Adipose tissue (tissue), 3 donors: ENCODE measurements around the gene EMC6. TPM values are rescaled to one million over a fixed set of nuclear protein-coding genes. Genes with fewer than 3 reads are reported as not detected.

ENCODE experiments used
- H3K27ac ChIP-seq: one replicate; pipeline ENCODE4 v1.5.1; 2013; ENCODE audit warnings: low read depth, low read length
- WGBS, 3 donors: extraction: QIAGEN DNeasy Blood & Tissue Kit; methylation state at CpG; one replicate each; pipeline ENCODE4 v1.1.7; 2013; 5-methylcytosine and 5-hydroxymethylcytosine counted together
- polyA plus RNA-seq, 3 donors: library from polyadenylated mRNA; stranded (reverse); fragments of 200-250 nt; gene quantifications; one replicate each; pipeline ENCODE4 v1.2.3, GENCODE V29; 2013
- donor health status: healthy with polysubstance abuse.
- donor health status: Bipolar disorder and iron deficiency.
- donor health status: healthy.

Gene EMC6
- polyA plus RNA-seq, 3 donors = 47.2 to 77.4 (median 47.5) TPM

GRCh38 chr17:3647769-3648555 is 20.6 kb upstream of the EMC6 start:
- no peak overlapping the region for H3K27ac ChIP-seq
- WGBS, 3 donors = 56 to 65% (median 59%) methylated on average over 20 of the region's 20 CpGs

- H3K27ac ChIP-seq = no peak overlapping the region
- 90 to 92% (median 91%) methylated on average over 8 to 11 of the region's 11 CpGs for WGBS, 3 donors
Measured at GRCh38 chr17:3655766-3656165, 12.8 kb upstream of the EMC6 start.

GRCh38 chr17:3656353-3656752 is 12.3 kb upstream of the EMC6 start:
- 86 to 91% (median 91%) methylated on average over 14 to 16 of the region's 16 CpGs for WGBS, 3 donors
- no peak overlapping the region for H3K27ac ChIP-seq

GRCh38 chr17:3656755-3657587 is 11.6 kb upstream of the EMC6 start:
- no peak overlapping the region for H3K27ac ChIP-seq
- 84 to 88% (median 86%) methylated on average over 15 to 16 of the region's 16 CpGs for WGBS, 3 donors

GRCh38 chr17:3657588-3657869 is 11.1 kb upstream of the EMC6 start:
- H3K27ac ChIP-seq = no peak overlapping the region
- 87 to 92% (median 87%) methylated on average over 7 of the region's 7 CpGs for WGBS, 3 donors

GRCh38 chr17:3657874-3658783 is 10.5 kb upstream of the EMC6 start:
- no peak overlapping the region for H3K27ac ChIP-seq
- 84 to 89% (median 87%) methylated on average over 42 of the region's 42 CpGs for WGBS, 3 donors

- 48 to 75% (median 67%) methylated on average over 22 of the region's 22 CpGs for WGBS, 3 donors
- no peak overlapping the region for H3K27ac ChIP-seq
Measured at GRCh38 chr17:3658784-3659449, 9.7 kb upstream of the EMC6 start.

GRCh38 chr17:3659541-3660111 is 9.0 kb upstream of the EMC6 start:
- peak overlapping the region; percentile 51 for H3K27ac ChIP-seq
- WGBS, 3 donors = 54 to 69% (median 65%) methylated on average over 22 of the region's 22 CpGs

GRCh38 chr17:3660311-3660891 is 8.2 kb upstream of the EMC6 start:
- 82 to 93% (median 87%) methylated on average over 23 of the region's 23 CpGs for WGBS, 3 donors

GRCh38 chr17:3663102-3664011 is 5.3 kb upstream of the EMC6 start:
- 86 to 88% (median 87%) methylated on average over 32 to 33 of the region's 33 CpGs for WGBS, 3 donors
- no peak overlapping the region for H3K27ac ChIP-seq

More at GRCh38 chr17:3660311-3660891, 8.2 kb upstream of the EMC6 start:
- no peak overlapping the region for H3K27ac ChIP-seq

GRCh38 chr17:3665834-3666233 is 2.8 kb upstream of the EMC6 start:
- 74 to 76% (median 76%) methylated on average over 5 of the region's 5 CpGs for WGBS, 3 donors
- no peak overlapping the region for H3K27ac ChIP-seq

GRCh38 chr17:3666516-3666915 is 2.1 kb upstream of the EMC6 start:
- no peak overlapping the region for H3K27ac ChIP-seq
- 80 to 85% (median 82%) methylated on average over 6 of the region's 6 CpGs for WGBS, 3 donors

- H3K27ac ChIP-seq = peak overlapping the region; percentile 75
Measured at GRCh38 chr17:3667366-3668278, 990 bp upstream of the EMC6 start.

GRCh38 chr17:3669085-3669347 is 404 bp downstream of the EMC6 start:
- no peak overlapping the region for H3K27ac ChIP-seq
- 0 to 1% (median 0%) methylated on average over 32 of the region's 32 CpGs for WGBS, 3 donors

More at GRCh38 chr17:3667366-3668278, 990 bp upstream of the EMC6 start:
- 1 to 6% (median 4%) methylated on average over 30 to 39 of the region's 39 CpGs for WGBS, 3 donors

GRCh38 chr17:3669548-3669947 is 936 bp downstream of the EMC6 start:
- H3K27ac ChIP-seq = no peak overlapping the region
- 38 to 53% (median 53%) methylated on average over 12 of the region's 12 CpGs for WGBS, 3 donors

GRCh38 chr17:3672571-3672970 is 4.0 kb downstream of the EMC6 start:
- WGBS, 3 donors = 91 to 96% (median 92%) methylated on average over 4 of the region's 4 CpGs
- no peak overlapping the region for H3K27ac ChIP-seq
